Kidney capillary endothelial cell (primary cell): Measurements from ENCODE around the gene ADARB2.
"Not testable (repeated sequence)": the region's sequence is repeated elsewhere in the genome, so short reads cannot be mapped to it uniquely, and the experiment has no call there.

ENCODE experiments used
- DNase-seq: peaks from one replicate; pipeline ENCODE4 v3.0.0-alpha.2; 2018; ENCODE audit warnings: low spot score

Gene ADARB2

GRCh38 chr10:1546431-1547110 lies 190.8 kb downstream of the ADARB2 start:
- no peak for DNase-seq

GRCh38 chr10:1545524-1545923 lies 191.8 kb downstream of the ADARB2 start:
- no peak for DNase-seq

DNA sequence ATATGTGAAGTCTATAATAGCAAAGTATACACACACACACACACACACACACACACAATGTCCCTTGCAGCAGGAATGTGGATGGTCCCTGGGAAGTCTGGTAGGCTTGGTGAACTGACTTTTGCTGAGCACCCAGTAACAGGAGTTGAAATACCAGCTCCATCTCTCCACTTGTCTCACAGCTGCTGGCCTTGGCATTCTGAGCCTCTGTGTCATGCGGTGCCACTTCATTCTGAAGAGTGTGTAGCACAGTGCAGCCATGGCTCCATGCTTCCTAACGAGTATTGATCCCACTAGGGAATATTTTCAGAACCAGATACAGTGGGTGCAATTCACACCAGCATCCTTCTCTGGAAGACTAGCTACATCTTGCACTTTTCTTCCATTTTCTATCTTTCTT lies 192.4 kb downstream of the ADARB2 start:
- no peak for DNase-seq

GRCh38 chr10:1544209-1544673 lies 193.1 kb downstream of the ADARB2 start:
- DNase-seq: no peak

DNA sequence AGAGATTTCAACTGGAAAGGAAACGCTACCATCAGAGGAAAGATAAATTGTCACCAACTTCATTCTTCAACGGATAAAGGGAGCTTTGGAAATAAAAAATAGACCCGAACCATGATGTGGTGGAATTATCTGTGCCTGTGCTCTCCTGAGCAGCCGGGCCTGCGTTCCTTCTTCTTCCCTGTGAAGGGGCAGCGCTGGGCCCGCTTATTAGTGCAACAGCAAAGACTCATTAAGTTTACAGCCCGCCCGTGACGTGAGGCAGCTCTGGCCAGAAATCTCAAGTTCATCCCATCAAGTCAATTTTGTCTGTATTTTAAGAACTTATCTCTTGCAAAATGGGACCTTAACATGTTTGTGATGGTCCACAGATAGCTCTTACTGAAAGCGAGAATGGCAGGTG lies 193.7 kb downstream of the ADARB2 start:
- DNase-seq: no peak

GRCh38 chr10:1542941-1543340 lies 194.4 kb downstream of the ADARB2 start:
- no peak for DNase-seq

DNA sequence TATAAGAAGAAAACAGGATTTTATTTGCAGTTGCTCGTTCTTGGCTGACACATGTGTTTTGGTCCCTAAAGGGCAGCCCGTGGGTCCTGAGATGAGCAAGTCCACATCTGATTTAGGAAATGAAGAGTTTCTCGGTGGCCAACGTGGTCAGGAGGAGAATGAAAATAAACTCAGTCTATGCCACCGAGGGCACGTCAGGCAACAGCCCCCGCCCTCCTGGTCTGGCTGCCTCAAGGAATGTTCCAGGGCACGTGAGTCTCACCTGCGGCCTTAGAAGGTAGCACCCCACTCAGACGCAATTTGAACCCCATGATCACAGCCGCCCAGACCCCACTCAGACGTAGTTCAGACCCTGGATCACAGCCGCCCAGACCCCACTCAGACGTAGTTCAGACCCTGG lies 197.2 kb downstream of the ADARB2 start:
- DNase-seq: no peak

- no peak for DNase-seq
Observed at GRCh38 chr10:1539216-1539615, 198.1 kb downstream of the ADARB2 start.

- no peak for DNase-seq
Observed at GRCh38 chr10:1538531-1539061, 198.7 kb downstream of the ADARB2 start.

DNA sequence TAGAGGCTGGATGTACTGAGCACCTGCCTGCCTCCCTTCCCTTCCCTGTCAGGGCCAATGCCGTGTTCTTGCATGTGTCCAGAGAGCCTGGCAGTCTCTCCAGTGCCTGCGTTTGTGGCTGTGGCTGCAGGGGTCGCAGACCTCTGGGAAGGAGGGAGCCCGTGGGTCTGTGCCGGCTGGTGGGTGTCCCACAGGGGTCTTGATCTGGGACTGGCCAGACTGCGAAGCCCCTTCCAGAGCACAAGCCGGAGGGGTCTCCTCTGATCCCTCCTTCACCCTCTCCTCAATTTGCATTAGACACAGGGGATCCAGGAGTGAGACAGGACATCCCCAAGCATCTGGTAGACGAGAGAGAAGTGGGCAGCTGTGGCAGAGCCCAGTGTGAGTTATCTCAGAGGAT lies 199.2 kb downstream of the ADARB2 start:
- no peak for DNase-seq

DNA sequence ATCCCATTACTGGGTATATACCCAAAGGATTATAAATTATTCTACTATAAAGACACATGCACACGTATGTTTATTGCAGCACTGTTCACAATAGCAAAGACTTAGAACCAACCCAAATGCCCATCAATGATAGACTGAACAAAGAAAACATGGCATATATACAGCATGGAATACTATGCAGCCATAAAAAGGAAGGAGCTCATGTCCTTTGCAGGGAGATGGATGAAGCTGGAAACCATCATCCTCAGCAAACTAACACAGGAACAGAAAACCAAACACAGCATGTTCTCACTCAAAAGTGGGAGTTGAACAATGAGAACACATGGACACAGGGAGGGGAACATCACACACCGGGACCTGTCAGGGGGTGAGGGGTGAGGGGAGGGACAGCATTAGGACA lies 199.9 kb downstream of the ADARB2 start:
- not testable (repeated sequence) for DNase-seq

GRCh38 chr10:1536341-1536740 lies 201.0 kb downstream of the ADARB2 start:
- no peak for DNase-seq

GRCh38 chr10:1535301-1535965 lies 201.9 kb downstream of the ADARB2 start:
- DNase-seq: no peak

- no peak for DNase-seq
Observed at GRCh38 chr10:1534820-1535219, 202.5 kb downstream of the ADARB2 start.

GRCh38 chr10:1532636-1533035 lies 204.7 kb downstream of the ADARB2 start:
- DNase-seq: no peak

GRCh38 chr10:1531883-1532597 lies 205.3 kb downstream of the ADARB2 start:
- no peak for DNase-seq

DNA sequence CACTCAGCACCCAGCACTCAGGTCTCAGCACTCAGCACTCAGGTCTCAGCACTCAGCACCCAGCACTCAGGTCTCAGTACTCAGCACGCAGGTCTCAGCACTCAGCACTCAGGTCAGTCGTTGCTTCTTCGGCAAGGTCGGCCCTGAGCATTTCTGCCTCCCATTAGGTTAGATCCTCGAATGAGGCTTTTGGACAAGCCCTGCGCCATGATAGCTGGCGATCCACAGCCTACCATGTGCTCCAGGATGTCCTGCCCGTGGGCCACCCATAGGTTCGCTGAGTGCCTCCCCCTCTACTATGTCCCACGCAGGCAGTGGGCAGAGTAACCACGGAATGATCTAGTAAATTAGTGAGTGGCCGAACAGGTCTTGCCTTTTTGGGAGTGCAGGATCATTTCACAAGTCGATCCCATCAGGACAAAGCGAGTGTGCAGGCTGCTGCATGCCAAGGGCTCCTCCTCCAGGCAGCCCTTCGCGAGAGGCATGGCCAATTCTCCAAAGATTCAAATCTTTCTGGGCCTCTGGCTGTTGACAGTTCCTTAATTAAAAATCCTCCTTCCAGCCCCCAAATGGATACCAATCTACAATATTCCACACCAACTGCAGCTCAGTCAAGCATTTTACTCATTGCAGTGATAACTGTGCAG lies 206.3 kb downstream of the ADARB2 start:
- no peak for DNase-seq

DNA sequence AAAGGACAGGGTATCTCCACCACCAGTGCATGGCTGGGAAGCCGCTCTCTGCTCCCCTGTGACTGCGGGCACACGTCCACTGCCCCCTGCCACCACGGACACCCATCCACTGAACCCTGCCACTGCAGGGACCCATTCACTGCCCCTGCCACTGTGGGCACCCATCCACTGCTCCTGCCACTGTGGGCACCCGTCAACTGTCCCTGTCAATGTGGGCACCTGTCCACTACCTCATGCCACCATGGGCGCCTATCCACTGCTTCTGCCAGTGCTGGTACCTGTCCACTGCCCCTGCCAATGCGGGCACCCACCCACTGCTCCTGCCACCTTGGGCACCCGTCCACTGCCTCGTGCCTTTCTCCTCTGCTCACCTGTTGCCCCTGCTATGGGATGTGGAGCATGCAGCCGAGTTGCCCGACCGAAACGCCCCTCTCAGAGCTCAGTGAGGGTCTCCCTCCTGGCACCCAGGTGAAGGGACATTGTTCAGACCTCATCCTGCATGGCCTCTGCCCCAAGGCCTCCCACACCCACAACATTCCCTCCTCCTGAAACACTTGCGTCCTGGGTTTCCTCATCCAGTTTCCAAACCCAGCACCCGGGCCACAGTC lies 207.4 kb downstream of the ADARB2 start:
- DNase-seq: no peak

DNA sequence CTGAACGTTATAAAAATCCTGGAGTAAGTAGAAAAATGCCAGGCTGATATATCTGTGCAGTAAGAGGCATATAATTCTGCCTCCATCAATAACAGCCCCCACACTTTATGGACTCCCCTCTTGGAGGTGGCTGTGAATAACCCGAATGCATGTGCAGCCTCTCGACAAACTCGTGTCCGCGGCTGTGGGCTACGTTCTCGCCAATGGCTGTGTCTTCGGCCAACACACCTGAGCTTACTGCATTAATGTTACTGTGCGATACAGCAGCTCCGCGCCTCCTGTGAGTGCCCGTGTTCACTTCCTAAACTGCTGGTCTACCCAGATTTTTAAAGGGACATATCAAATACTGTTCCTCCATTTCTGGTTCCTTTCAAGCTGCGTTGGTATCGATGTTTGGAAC lies 209.4 kb downstream of the ADARB2 start:
- no peak for DNase-seq

GRCh38 chr10:1526436-1527055 lies 210.8 kb downstream of the ADARB2 start:
- no peak for DNase-seq

GRCh38 chr10:1525354-1526162 lies 211.8 kb downstream of the ADARB2 start:
- DNase-seq: no peak
